ENCODE measurements around the gene RPH3AL.

The RPH3AL gene

GRCh38 chr17:193841-194806 lies 158.5 kb downstream of the RPH3AL start:
- no peak for DNase-seq

- no peak for DNase-seq
Observed at GRCh38 chr17:193426-193810, 159.2 kb downstream of the RPH3AL start.

GRCh38 chr17:192666-193425 lies 159.8 kb downstream of the RPH3AL start:
- DNase-seq: no peak

- DNase-seq: no peak
Observed at GRCh38 chr17:189444-189843, 163.2 kb downstream of the RPH3AL start.

- DNase-seq: no peak
Observed at GRCh38 chr17:187130-187529, 165.5 kb downstream of the RPH3AL start.

- no peak for DNase-seq
Observed at GRCh38 chr17:185445-186138, 167.0 kb downstream of the RPH3AL start.

- no peak for DNase-seq
Observed at GRCh38 chr17:183021-183420, 169.6 kb downstream of the RPH3AL start.

- no peak for DNase-seq
Observed at GRCh38 chr17:182050-182751, 170.4 kb downstream of the RPH3AL start.

- DNase-seq: no peak
Observed at GRCh38 chr17:181245-182049, 171.2 kb downstream of the RPH3AL start, which contains the start of gene DOC2B. TSS of gene DOC2B (minus strand) at chr17:181650. CDS start at chr17:181479, 171 bp downstream.

- no peak for DNase-seq
Observed at GRCh38 chr17:180381-181244, 172.0 kb downstream of the RPH3AL start.

- no peak for DNase-seq
Observed at GRCh38 chr17:179781-180380, 172.7 kb downstream of the RPH3AL start.

- no peak for DNase-seq
Observed at GRCh38 chr17:179066-179432, 173.6 kb downstream of the RPH3AL start.

GRCh38 chr17:178292-179065 lies 174.1 kb downstream of the RPH3AL start:
- DNase-seq: no peak

GRCh38 chr17:177762-178161 lies 174.8 kb downstream of the RPH3AL start:
- DNase-seq: no peak

GRCh38 chr17:177155-177554 lies 175.5 kb downstream of the RPH3AL start:
- DNase-seq: no peak

- DNase-seq: no peak
Observed at GRCh38 chr17:173166-173911, 179.3 kb downstream of the RPH3AL start.

GRCh38 chr17:172401-172800 lies 180.2 kb downstream of the RPH3AL start:
- DNase-seq: no peak

- DNase-seq: no peak
Observed at GRCh38 chr17:171871-172270, 180.7 kb downstream of the RPH3AL start.

Measured in SW 1271 (cell line).